ENCODE results near the gene FCN1. TPM values are rescaled to one million over a fixed set of nuclear protein-coding genes. Genes with fewer than 3 reads are reported as not detected.
"Not testable (repeated sequence)": the region's sequence is repeated elsewhere in the genome, so short reads cannot be mapped to it uniquely, and the experiment has no call there.

The FCN1 gene
- total RNA-seq, 3 donors from 2014 or later, result 0.44 to 5.1 (median 2.9) TPM

GRCh38 chr9:134959126-134959970 lies 41.6 kb upstream of the FCN1 start:
- no peak overlapping the region for H3K27ac ChIP-seq
- no peaks in the 10 kb centered on the region for H3K36me3 ChIP-seq
- intact Hi-C loops (cut with DNase I; ENCODE audit: low total_unique reads), result no loop called here
- no peaks in the 10 kb centered on the region for H3K9me3 ChIP-seq
- no peaks in the 10 kb centered on the region for H3K4me1 ChIP-seq
- no peak for TF ChIP-seq CTCF (IDR thresholded peaks at IDR 0.05)
- no peak for TF ChIP-seq POLR2AphosphoS5 (IDR thresholded peaks at IDR 0.05)
- TF ChIP-seq POLR2A (IDR thresholded peaks at IDR 0.05), result no peak
- peak in 1 of 2 donors; percentile 34 for DNase-seq (ENCODE audit: low spot score in 2 of 2)
- H3K27me3 ChIP-seq, result peaks cover 0 to 10% of the 10 kb centered on the region in 2 donors
- H3K4me3 ChIP-seq, result no peak overlapping the region

GRCh38 chr9:134957945-134958227 lies 40.2 kb upstream of the FCN1 start:
- H3K36me3 ChIP-seq, result no peaks in the 10 kb centered on the region
- H3K4me3 ChIP-seq, result no peak overlapping the region
- intact Hi-C loops (cut with DNase I; ENCODE audit: low total_unique reads), result no loop called here
- peaks cover 0 to 10% of the 10 kb centered on the region in 2 donors for H3K27me3 ChIP-seq
- H3K4me1 ChIP-seq, result no peaks in the 10 kb centered on the region
- no peak for DNase-seq (ENCODE audit: low spot score in 2 of 2)
- H3K9me3 ChIP-seq, result no peaks in the 10 kb centered on the region
- TF ChIP-seq POLR2AphosphoS5 (IDR thresholded peaks at IDR 0.05) (no peak), CTCF (IDR thresholded peaks at IDR 0.05) (no peak), POLR2A (IDR thresholded peaks at IDR 0.05) (no peak)
- H3K27ac ChIP-seq, result no peak overlapping the region

- H3K27me3 ChIP-seq, result peaks cover 0 to 10% of the 10 kb centered on the region in 2 donors
- intact Hi-C loops (cut with DNase I; ENCODE audit: low total_unique reads), result no loop called here
- H3K9me3 ChIP-seq, result no peaks in the 10 kb centered on the region
- H3K4me3 ChIP-seq, result no peak overlapping the region
- peak in 1 of 2 donors; percentile 35 for DNase-seq (ENCODE audit: low spot score in 2 of 2)
- no peak overlapping the region for H3K27ac ChIP-seq
- H3K36me3 ChIP-seq, result no peaks in the 10 kb centered on the region
- TF ChIP-seq POLR2AphosphoS5 (IDR thresholded peaks at IDR 0.05), result no peak
- TF ChIP-seq POLR2A (IDR thresholded peaks at IDR 0.05), result no peak
- TF ChIP-seq CTCF (IDR thresholded peaks at IDR 0.05), result no peak
- H3K4me1 ChIP-seq, result no peaks in the 10 kb centered on the region
Measured at GRCh38 chr9:134957165-134957944, 39.6 kb upstream of the FCN1 start.

GRCh38 chr9:134956387-134956786 lies 38.7 kb upstream of the FCN1 start:
- H3K27ac ChIP-seq; H3K27me3 ChIP-seq; H3K9me3 ChIP-seq; intact Hi-C loops (cut with DNase I; ENCODE audit: low total_unique reads); H3K36me3 ChIP-seq; H3K4me1 ChIP-seq; H3K4me3 ChIP-seq; DNase-seq (ENCODE audit: low spot score in 2 of 2): not testable (repeated sequence)

GRCh38 chr9:134955801-134956200 lies 38.1 kb upstream of the FCN1 start:
- H3K36me3 ChIP-seq, result no peaks in the 10 kb centered on the region
- H3K9me3 ChIP-seq, result no peaks in the 10 kb centered on the region
- H3K27ac ChIP-seq, result no peak overlapping the region
- intact Hi-C loops (cut with DNase I; ENCODE audit: low total_unique reads), result no loop called here
- no peak for TF ChIP-seq CTCF (IDR thresholded peaks at IDR 0.05)
- no peak for TF ChIP-seq POLR2A (IDR thresholded peaks at IDR 0.05)
- TF ChIP-seq POLR2AphosphoS5 (IDR thresholded peaks at IDR 0.05), result no peak
- no peak overlapping the region for H3K4me3 ChIP-seq
- peaks cover 0 to 3% of the 10 kb centered on the region in 2 donors for H3K27me3 ChIP-seq
- H3K4me1 ChIP-seq, result no peaks in the 10 kb centered on the region
- peak in 1 of 2 donors; percentile 43 for DNase-seq (ENCODE audit: low spot score in 2 of 2)

Measured in breast epithelium (tissue), 4 donors.